LNCAP (cell line): ENCODE results near the gene KLHL22.

ENCODE experiments used
- TF ChIP-seq, protein P1 (sequence below): fragments of 450-650 bp; IDR thresholded peaks from 2 replicates; pipeline ENCODE4 v1.5.1; 2017; ENCODE audit warnings: mild to moderate bottlenecking

The KLHL22 gene

DNA sequence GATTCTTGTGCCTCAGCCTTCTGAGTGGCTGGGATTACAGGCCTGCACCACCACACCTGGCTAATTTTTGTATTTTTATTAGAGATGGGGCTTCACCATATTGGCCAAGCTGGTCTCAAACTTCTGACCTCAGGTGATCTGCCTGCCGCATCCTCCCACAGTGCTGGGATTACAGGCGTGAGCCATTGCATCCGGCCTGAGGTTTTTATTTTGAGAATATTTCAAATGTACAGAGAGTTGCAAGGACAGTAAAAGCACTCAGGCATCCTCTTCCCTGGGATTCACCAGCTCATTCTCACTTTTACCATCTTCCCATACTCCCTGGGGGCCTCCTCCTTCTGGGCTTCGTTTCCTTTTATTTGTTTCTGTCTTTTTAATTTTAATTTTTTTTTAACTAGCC is 24.0 kb upstream of the KLHL22 start:
- TF ChIP-seq, protein P1, sequence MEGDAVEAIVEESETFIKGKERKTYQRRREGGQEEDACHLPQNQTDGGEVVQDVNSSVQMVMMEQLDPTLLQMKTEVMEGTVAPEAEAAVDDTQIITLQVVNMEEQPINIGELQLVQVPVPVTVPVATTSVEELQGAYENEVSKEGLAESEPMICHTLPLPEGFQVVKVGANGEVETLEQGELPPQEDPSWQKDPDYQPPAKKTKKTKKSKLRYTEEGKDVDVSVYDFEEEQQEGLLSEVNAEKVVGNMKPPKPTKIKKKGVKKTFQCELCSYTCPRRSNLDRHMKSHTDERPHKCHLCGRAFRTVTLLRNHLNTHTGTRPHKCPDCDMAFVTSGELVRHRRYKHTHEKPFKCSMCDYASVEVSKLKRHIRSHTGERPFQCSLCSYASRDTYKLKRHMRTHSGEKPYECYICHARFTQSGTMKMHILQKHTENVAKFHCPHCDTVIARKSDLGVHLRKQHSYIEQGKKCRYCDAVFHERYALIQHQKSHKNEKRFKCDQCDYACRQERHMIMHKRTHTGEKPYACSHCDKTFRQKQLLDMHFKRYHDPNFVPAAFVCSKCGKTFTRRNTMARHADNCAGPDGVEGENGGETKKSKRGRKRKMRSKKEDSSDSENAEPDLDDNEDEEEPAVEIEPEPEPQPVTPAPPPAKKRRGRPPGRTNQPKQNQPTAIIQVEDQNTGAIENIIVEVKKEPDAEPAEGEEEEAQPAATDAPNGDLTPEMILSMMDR = no peak

DNA sequence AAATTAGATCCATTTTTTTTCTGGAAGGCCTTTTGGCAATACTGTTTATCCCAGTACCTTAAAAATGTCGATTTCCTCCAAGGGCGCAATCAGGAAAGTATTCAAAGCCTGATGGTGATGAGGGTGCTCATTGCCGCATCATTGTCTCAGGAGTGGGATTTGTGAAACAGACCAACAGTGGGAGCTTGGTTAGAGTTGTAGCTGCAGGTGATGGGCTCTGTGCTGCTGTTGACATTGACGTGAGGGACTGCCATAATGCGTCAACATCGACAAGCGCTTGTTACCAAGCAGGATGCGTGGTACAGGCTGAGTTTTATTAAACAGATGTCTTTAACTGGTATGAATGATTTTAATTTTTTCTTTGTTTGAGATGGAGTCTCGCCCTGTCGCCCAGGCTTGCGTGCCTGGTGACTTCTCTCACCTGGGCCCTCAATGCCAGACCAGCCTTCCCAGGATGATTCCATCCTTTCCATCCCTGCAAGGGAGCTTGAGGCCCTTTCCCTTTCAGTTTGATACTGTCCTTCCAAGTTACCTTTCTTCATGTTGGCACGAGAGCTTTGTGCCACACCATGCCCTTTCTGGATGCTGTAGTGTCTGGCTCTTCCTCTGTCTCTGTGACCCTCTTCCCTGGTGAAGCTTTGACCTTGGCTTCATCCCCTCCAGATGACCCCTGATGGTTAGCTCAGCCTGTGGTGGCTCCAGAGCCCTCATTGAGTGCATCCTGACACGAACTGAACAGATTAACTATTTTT is 22.4 kb upstream of the KLHL22 start:
- TF ChIP-seq, protein P1 = no peak

DNA sequence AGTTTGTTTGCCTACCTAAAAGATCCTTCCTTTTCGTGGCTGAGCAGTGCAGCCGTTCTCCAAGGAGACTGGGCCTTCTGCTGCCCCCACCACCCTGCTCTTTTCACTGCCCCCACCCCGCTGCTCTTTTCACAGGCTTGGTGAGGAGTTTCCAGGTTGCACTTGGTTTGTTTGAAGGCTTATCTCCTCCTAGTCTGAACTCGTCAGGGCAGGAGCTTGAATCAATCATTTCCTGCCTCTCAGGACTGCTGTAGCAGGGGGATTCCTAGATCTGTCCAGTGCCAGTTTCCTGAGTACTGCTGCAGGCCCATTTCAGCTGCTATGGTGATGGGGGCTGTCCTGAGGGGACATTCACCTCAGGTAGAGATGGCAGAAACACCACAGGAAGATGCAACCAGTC is 21.8 kb upstream of the KLHL22 start:
- TF ChIP-seq, protein P1 = no peak

DNA sequence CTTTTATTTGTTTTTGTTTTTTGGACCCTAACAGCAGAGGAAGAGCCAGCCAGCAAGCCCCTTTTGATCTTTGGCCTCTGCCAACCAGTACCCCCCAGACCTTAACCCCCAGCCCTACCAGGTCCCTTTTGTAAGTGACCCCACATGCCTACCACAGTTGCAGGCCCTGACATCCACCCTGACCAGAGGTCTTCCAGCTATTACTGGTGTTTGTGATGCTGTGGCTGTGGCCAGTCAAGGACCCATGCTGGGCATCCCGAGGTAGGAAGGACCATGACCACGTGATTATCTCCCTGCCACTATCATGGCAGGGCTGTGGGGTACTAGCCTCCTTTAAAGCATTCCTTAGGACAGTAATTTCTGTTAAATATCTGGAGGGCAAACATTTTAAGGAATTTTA is 20.8 kb upstream of the KLHL22 start:
- TF ChIP-seq, protein P1 = no peak

DNA sequence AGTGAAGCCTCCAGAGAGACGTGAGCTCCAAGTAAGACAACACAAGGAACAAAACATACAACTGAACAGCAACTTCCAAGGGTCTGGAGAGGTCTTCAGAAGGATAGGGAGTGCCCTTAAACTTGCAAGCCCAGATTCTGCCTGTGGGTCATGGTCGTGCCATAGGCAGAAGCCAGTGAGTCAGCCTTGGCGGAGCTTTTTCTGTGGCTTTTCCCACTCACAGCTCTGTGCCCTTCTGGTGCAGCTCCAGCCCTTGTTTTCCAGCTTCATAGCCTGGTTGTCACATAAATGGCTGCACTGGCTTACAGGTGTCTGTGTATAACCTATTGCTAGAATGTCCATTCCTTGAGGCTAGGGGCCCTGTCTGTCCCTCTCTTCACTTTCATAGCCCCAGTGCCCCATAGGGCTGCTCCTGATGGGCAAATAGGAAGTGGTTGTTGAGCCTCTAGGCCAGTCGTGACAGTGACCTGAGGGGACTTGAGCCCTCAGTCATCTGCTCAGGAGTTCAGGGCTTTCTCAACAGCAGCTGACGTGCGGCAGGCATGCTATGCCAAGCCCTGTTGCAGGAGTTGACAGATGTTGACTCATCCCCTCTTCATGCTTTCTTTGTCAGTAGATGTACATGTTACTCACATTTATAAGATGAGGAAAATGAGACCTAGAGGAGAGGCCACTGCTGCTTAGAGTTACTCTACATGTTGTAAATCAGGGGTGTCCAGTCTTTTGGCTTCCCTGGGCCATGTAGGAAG is 19.2 kb upstream of the KLHL22 start:
- TF ChIP-seq, protein P1 = no peak

DNA sequence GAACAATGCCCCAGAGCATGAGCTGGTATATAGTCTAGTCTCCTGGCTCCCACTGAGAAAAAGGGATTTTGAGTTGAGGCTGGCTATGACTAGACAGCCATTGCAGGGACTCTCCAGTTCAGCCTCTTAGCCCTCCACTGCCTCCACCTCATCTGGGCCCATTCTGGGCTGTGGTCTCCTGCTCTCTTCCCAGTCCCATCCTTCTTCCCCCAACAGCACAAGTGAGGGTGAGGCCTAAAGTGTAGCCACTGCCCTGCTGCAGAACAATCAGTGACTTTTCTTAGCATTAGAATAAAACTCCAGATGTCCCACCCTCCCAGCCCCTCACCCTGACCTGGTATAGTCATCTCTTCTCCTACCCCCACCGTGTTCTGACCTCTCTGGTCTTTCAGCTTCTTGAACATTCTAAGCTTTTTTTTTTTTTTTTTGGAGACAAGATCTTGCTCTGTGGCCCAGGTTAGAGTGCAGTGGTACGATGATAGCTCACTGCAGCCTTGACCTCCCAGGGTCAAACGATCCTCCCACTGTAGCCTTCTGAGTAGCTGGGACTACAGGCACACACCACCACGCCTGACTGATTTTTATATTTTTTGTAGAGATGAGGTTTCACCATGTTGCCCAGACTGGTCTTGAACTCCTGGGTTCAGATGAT is 16.1 kb upstream of the KLHL22 start:
- TF ChIP-seq, protein P1 = no peak

DNA sequence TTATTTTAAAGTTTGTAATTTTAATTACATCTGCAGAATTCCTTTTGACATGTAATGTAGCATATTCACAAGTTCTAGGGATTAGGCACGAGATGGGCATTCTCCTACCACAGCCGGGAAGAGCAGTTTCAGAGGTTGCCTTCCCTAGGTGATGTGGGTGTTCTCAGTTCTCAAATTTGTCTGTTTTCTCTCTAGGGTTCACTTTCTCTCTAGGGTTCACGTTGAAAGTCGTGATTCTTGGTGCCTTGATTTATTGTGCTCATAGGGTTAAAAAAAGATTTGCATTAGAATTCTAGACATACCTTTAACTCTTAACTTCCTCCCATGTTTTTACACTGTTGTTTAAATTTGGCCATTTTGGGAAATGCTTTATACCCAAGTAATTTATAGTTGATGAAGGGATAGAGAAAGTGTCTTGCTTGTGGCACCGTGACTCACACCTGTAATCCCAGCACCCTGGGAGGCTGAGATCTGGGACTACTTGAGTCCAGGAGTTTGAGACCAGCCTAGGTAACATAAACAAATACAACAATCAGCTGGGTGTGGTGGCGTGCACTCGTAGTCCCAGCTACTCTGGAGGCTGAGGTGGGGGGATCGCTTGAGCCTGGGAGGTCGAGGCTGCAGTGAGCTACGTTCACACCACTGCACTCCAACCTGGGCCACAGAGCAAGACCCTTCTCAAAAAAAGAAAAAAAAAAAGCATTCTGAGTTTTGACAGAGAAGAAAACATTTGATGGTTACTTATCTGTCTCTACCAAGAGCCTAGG is 15.4 kb upstream of the KLHL22 start:
- TF ChIP-seq, protein P1 = no peak
